Measurements from ENCODE around the gene USHBP1. TPM values are rescaled to one million over a fixed set of nuclear protein-coding genes. Genes with fewer than 3 reads are reported as not detected.

Gene USHBP1
- total and polyA plus RNA-seq, 10 of the 15 experiments (the other 5 are each of a cell fraction or from before 2014, with no cell fraction given): 0.05 to 0.96 (median 0.22) TPM; not detected in 2

DNA sequence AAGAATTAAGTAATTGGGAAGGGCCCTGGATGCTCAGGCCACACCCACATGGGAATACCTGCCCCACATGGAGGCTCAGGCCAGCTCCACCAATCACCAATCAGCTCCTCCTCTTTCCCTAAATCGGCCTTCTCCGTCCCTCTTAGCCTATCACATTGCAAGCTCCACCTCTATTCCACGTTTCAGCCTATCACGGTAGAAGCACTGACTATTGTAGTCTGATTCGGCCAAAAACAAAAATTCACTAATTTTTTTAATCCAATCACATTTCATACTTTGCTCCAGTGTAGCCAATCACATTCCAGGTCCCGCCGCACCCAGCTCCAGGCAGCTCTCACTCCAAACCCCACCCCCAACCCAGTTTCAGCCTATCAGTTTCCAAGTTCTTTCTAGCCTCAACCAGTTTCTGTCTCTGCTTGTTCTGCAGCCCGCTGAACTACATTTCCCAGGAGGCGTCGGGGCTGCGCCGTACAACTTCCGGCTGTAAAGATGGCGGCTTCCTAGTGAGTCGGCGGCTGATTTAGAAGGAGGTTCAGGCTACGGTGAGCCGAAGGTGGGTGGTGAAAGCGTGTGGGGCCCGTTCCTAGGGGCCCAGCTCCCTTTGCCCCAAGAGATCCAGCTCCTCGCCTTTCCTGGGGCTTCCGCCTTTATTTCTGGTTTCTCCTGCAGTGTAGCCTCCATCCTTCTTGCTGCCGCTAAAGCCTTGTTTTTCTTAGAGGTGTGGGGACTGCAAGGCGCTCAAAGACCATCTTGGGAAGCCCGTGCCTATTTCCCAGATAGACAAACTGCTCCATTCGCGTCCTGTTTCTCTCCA lies 2.6 kb upstream of the USHBP1 start, which contains the start of gene BABAM1 (continued):
- TF ChIP-seq, protein P1, sequence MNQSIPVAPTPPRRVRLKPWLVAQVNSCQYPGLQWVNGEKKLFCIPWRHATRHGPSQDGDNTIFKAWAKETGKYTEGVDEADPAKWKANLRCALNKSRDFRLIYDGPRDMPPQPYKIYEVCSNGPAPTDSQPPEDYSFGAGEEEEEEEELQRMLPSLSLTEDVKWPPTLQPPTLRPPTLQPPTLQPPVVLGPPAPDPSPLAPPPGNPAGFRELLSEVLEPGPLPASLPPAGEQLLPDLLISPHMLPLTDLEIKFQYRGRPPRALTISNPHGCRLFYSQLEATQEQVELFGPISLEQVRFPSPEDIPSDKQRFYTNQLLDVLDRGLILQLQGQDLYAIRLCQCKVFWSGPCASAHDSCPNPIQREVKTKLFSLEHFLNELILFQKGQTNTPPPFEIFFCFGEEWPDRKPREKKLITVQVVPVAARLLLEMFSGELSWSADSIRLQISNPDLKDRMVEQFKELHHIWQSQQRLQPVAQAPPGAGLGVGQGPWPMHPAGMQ (IDR thresholded peaks at IDR 0.05; ENCODE audit: borderline replicate concordance): no peak
- TF ChIP-seq HDGF (IDR thresholded peaks at IDR 0.05): peak; percentile 89
- TF ChIP-seq NFYB (IDR thresholded peaks at IDR 0.05; ENCODE audit: insufficient read depth, low read depth, low read length): peak; percentile 97
- peak; percentile 64; the same call in 1 of the 2 replicates for TF ChIP-seq RB1 (IDR thresholded peaks at IDR 0.05; ENCODE audit: borderline replicate concordance)
- peak; percentile 62; the same call in 1 of the 2 replicates for TF ChIP-seq POLR2AphosphoS2 (IDR thresholded peaks at IDR 0.05; ENCODE audit: low read depth, low read length)
- TF ChIP-seq, protein P2, sequence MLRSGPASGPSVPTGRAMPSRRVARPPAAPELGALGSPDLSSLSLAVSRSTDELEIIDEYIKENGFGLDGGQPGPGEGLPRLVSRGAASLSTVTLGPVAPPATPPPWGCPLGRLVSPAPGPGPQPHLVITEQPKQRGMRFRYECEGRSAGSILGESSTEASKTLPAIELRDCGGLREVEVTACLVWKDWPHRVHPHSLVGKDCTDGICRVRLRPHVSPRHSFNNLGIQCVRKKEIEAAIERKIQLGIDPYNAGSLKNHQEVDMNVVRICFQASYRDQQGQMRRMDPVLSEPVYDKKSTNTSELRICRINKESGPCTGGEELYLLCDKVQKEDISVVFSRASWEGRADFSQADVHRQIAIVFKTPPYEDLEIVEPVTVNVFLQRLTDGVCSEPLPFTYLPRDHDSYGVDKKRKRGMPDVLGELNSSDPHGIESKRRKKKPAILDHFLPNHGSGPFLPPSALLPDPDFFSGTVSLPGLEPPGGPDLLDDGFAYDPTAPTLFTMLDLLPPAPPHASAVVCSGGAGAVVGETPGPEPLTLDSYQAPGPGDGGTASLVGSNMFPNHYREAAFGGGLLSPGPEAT (IDR thresholded peaks at IDR 0.05; ENCODE audit: low read depth): peak; percentile 99
- TF ChIP-seq, protein P3, sequence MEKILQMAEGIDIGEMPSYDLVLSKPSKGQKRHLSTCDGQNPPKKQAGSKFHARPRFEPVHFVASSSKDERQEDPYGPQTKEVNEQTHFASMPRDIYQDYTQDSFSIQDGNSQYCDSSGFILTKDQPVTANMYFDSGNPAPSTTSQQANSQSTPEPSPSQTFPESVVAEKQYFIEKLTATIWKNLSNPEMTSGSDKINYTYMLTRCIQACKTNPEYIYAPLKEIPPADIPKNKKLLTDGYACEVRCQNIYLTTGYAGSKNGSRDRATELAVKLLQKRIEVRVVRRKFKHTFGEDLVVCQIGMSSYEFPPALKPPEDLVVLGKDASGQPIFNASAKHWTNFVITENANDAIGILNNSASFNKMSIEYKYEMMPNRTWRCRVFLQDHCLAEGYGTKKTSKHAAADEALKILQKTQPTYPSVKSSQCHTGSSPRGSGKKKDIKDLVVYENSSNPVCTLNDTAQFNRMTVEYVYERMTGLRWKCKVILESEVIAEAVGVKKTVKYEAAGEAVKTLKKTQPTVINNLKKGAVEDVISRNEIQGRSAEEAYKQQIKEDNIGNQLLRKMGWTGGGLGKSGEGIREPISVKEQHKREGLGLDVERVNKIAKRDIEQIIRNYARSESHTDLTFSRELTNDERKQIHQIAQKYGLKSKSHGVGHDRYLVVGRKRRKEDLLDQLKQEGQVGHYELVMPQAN (conservative IDR thresholded peaks at IDR 0.05): peak; percentile 81
- peak in 1 of 2 experiments; percentile 36; a peak in 1 of 3 replicates for TF ChIP-seq EGR1 (IDR thresholded peaks at IDR 0.05; ENCODE audit: borderline replicate concordance in 1 of 2, low read depth in 2 of 2, low read length in 2 of 2)
- peak; percentile 53 for TF ChIP-seq SREBF1 (IDR thresholded peaks at IDR 0.05; ENCODE audit: low read length)
- TF ChIP-seq, protein P4, sequence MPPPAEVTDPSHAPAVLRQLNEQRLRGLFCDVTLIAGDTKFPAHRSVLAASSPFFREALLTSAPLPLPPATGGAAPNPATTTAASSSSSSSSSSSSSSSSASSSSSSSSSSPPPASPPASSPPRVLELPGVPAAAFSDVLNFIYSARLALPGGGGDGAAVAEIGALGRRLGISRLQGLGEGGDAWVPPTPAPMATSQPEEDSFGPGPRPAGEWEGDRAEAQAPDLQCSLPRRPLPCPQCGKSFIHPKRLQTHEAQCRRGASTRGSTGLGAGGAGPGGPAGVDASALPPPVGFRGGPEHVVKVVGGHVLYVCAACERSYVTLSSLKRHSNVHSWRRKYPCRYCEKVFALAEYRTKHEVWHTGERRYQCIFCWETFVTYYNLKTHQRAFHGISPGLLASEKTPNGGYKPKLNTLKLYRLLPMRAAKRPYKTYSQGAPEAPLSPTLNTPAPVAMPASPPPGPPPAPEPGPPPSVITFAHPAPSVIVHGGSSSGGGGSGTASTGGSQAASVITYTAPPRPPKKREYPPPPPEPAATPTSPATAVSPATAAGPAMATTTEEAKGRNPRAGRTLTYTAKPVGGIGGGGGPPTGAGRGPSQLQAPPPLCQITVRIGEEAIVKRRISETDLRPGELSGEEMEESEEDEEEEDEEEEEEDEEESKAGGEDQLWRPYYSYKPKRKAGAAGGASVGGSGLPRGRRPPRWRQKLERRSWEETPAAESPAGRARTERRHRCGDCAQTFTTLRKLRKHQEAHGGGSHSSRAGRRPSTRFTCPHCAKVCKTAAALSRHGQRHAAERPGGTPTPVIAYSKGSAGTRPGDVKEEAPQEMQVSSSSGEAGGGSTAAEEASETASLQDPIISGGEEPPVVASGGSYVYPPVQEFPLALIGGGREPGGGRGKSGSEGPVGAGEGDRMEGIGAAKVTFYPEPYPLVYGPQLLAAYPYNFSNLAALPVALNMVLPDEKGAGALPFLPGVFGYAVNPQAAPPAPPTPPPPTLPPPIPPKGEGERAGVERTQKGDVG (CRISPR knock-in tag; IDR thresholded peaks at IDR 0.05): no peak
- TF ChIP-seq KDM1A (IDR thresholded peaks at IDR 0.05; ENCODE audit: borderline replicate concordance): no peak
- TF ChIP-seq, protein P5, sequence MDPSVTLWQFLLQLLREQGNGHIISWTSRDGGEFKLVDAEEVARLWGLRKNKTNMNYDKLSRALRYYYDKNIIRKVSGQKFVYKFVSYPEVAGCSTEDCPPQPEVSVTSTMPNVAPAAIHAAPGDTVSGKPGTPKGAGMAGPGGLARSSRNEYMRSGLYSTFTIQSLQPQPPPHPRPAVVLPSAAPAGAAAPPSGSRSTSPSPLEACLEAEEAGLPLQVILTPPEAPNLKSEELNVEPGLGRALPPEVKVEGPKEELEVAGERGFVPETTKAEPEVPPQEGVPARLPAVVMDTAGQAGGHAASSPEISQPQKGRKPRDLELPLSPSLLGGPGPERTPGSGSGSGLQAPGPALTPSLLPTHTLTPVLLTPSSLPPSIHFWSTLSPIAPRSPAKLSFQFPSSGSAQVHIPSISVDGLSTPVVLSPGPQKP (IDR thresholded peaks at IDR 0.05; ENCODE audit: low read depth, low read length): peak; percentile 85
- no peak; the same call in none of the 2 replicates for TF ChIP-seq MXI1 (IDR thresholded peaks at IDR 0.05; ENCODE audit: low read depth, low read length)
- TF ChIP-seq, protein P6, sequence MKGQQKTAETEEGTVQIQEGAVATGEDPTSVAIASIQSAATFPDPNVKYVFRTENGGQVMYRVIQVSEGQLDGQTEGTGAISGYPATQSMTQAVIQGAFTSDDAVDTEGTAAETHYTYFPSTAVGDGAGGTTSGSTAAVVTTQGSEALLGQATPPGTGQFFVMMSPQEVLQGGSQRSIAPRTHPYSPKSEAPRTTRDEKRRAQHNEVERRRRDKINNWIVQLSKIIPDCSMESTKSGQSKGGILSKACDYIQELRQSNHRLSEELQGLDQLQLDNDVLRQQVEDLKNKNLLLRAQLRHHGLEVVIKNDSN (IDR thresholded peaks at IDR 0.05; ENCODE audit: borderline replicate concordance, extremely low read length, insufficient read depth, low read depth, low read length): no peak
- peak; percentile 84 for TF ChIP-seq POLR2A (IDR thresholded peaks at IDR 0.05; ENCODE audit: low read depth, low read length)
- peak; percentile 95 for TF ChIP-seq CHD2 (IDR thresholded peaks at IDR 0.05; ENCODE audit: borderline replicate concordance, low read depth, low read length)

All from GM12878 (cell line).